Mesenchymal stem cell (in vitro differentiated cells and primary cell): ENCODE results near the gene CMC2.

Source experiments
- DNase-seq: peaks from one replicate; pipeline ENCODE4 v3.0.0-alpha.2; 2013
- H2AFZ ChIP-seq: one replicate; pipeline ENCODE4 v1.6.1; 2013; ENCODE audit warnings: low read depth, mild to moderate bottlenecking, control low read depth, inconsistent platforms, low read length, moderate library complexity
- H2AK5ac ChIP-seq: 2 replicates; pipeline ENCODE4 v1.6.1; 2013; ENCODE audit warnings: low read length, moderate library complexity, mild to moderate bottlenecking, inconsistent platforms; ENCODE audit not compliant: severe bottlenecking
- H2BK120ac ChIP-seq: one replicate; pipeline ENCODE4 v1.6.1; 2013; ENCODE audit warnings: low read depth, mild to moderate bottlenecking, inconsistent platforms, low read length, moderate library complexity
- H2BK12ac ChIP-seq, 2 experiments: one replicate each; pipeline ENCODE4 v1.6.1; 2013; ENCODE audit warnings: inconsistent platforms in 2 of 2, low read length in 2 of 2, mild to moderate bottlenecking in 2 of 2, moderate library complexity in 2 of 2, control low read depth in 1 of 2
- H2BK15ac ChIP-seq: one replicate; pipeline ENCODE4 v1.6.1; 2013; ENCODE audit warnings: mild to moderate bottlenecking, low read depth, inconsistent platforms; ENCODE audit not compliant: poor library complexity, severe bottlenecking
- H2BK5ac ChIP-seq: 2 replicates; pipeline ENCODE4 v1.6.1; 2013; ENCODE audit warnings: low read depth, mild to moderate bottlenecking, low read length, control low read depth, inconsistent platforms; ENCODE audit not compliant: poor library complexity, severe bottlenecking
- H3K14ac ChIP-seq, 2 experiments: one replicate each; pipeline ENCODE4 v1.6.1; 2013; ENCODE audit warnings: inconsistent platforms in 2 of 2, low read length in 2 of 2, control low read depth in 1 of 2, mild to moderate bottlenecking in 1 of 2, moderate library complexity in 1 of 2
- H3K18ac ChIP-seq, 2 experiments: one replicate each; pipeline ENCODE4 v1.6.1; 2013; ENCODE audit warnings: inconsistent platforms in 2 of 2, low read length in 2 of 2, control low read depth in 1 of 2, low read depth in 1 of 2, mild to moderate bottlenecking in 1 of 2
- H3K23ac ChIP-seq, 2 experiments: one replicate each; pipeline ENCODE4 v1.6.1; 2013; ENCODE audit warnings: inconsistent platforms in 2 of 2, low read length in 2 of 2, mild to moderate bottlenecking in 2 of 2, moderate library complexity in 2 of 2, control low read depth in 1 of 2
- H3K27ac ChIP-seq: 2 replicates; pipeline ENCODE4 v1.5.1; 2013; ENCODE audit warnings: mild to moderate bottlenecking, moderate library complexity, low read length, control low read depth, inconsistent platforms; ENCODE audit not compliant: poor library complexity, severe bottlenecking
- H3K27me3 ChIP-seq, 2 experiments: 2 replicates each; pipeline versions ENCODE4 v1.6.1 to v1.7.0; 2013; ENCODE audit warnings: low read length in 2 of 2, mild to moderate bottlenecking in 2 of 2, moderate library complexity in 2 of 2, control low read depth in 1 of 2, inconsistent platforms in 1 of 2; ENCODE audit not compliant: control insufficient read depth in 1 of 2, insufficient read depth in 1 of 2
- H3K36me3 ChIP-seq, 2 experiments: 2 replicates each; pipeline versions ENCODE4 v1.6.1 to v1.7.0; 2013; ENCODE audit warnings: low read length in 2 of 2, control low read depth in 1 of 2, inconsistent platforms in 1 of 2, low read depth in 1 of 2, mild to moderate bottlenecking in 1 of 2; ENCODE audit not compliant: insufficient read depth in 2 of 2, control insufficient read depth in 1 of 2
- H3K4ac ChIP-seq, 2 experiments: one replicate each; pipeline ENCODE4 v1.6.1; 2013; ENCODE audit warnings: inconsistent platforms in 2 of 2, low read length in 2 of 2, mild to moderate bottlenecking in 2 of 2, moderate library complexity in 2 of 2, control low read depth in 1 of 2, low read depth in 1 of 2
- H3K4me1 ChIP-seq: 2 replicates; pipeline ENCODE4 v1.6.1; 2013; ENCODE audit warnings: low read depth, low read length, control low read depth; ENCODE audit not compliant: control insufficient read depth, insufficient read depth
- H3K4me2 ChIP-seq: 2 replicates; pipeline ENCODE4 v1.6.1; 2013; ENCODE audit warnings: low read length, mild to moderate bottlenecking, inconsistent platforms; ENCODE audit not compliant: poor library complexity, severe bottlenecking
- H3K4me3 ChIP-seq, 2 experiments: 2 replicates each; pipeline versions ENCODE4 v1.5.1 to v1.7.0; 2013; ENCODE audit warnings: low read length in 2 of 2, mild to moderate bottlenecking in 2 of 2, control low read depth in 1 of 2, low read depth in 1 of 2; ENCODE audit not compliant: insufficient read depth in 1 of 2
- H3K79me1 ChIP-seq: replicated peaks from 2 replicates; pipeline ENCODE4 v1.6.1; 2013; ENCODE audit warnings: mild to moderate bottlenecking, control low read depth, low read length, inconsistent platforms; ENCODE audit not compliant: poor library complexity, severe bottlenecking
- H3K9ac ChIP-seq: 2 replicates; pipeline ENCODE4 v1.7.0; 2013; ENCODE audit warnings: mild to moderate bottlenecking, low read length, moderate library complexity
- H3K9me3 ChIP-seq: 2 replicates; pipeline ENCODE4 v1.7.0; 2013; ENCODE audit warnings: mild to moderate bottlenecking, low read length; ENCODE audit not compliant: control insufficient read depth
- H4K8ac ChIP-seq: one replicate; pipeline ENCODE4 v1.6.1; 2013; ENCODE audit warnings: inconsistent platforms, mild to moderate bottlenecking, low read length, moderate library complexity
- H4K91ac ChIP-seq: one replicate; pipeline ENCODE4 v1.6.1; 2013; ENCODE audit warnings: mild to moderate bottlenecking, low read length, inconsistent platforms
- WGBS: methylation state at CpG from one replicate; pipeline ENCODE4 v1.1.7; 2013; ENCODE audit warnings: mixed read lengths; 5-methylcytosine and 5-hydroxymethylcytosine counted together

The CMC2 gene

GRCh38 chr16:81014672-81015071 lies 8.0 kb upstream of the CMC2 start:
- Histone ChIP-seq H3K27ac (no peak overlapping the region), H3K4me2 (no peak overlapping the region), H3K23ac (no peak overlapping the region), H3K36me3 (peaks cover 11 to 50% of the 10 kb centered on the region in 2 experiments), H2AFZ (no peak overlapping the region), H3K14ac (no peak overlapping the region), H3K9ac (no peak overlapping the region), H3K4me1 (no peaks in the 10 kb centered on the region), H4K91ac (no peak overlapping the region), H2BK12ac (no peak overlapping the region), H2BK15ac (no peak overlapping the region), H4K8ac (no peak overlapping the region), H3K4me3 (no peak overlapping the region), H3K18ac (no peak overlapping the region), H3K27me3 (no peaks in the 10 kb centered on the region), H2AK5ac (no peak overlapping the region), H3K9me3 (no peaks in the 10 kb centered on the region), H2BK120ac (no peak overlapping the region), H3K4ac (no peak overlapping the region), H3K79me1 (peaks cover 15% of the 10 kb centered on the region), H2BK5ac (no peak overlapping the region)
- DNase-seq: no peak
- 73% methylated on average over 2 of the region's 2 CpGs for WGBS

- peaks cover 10 to 43% of the 10 kb centered on the region in 2 experiments for H3K36me3 ChIP-seq
- no peaks in the 10 kb centered on the region for H3K9me3 ChIP-seq
- H4K91ac ChIP-seq: no peak overlapping the region
- no peak overlapping the region for H3K27ac ChIP-seq
- no peak overlapping the region for H3K23ac ChIP-seq
- no peak overlapping the region for H2BK15ac ChIP-seq
- no peak overlapping the region for H4K8ac ChIP-seq
- 100% methylated on average over 3 of the region's 3 CpGs for whole genome bisulfite sequencing
- no peak overlapping the region for H2AK5ac ChIP-seq
- no peak overlapping the region for H2BK5ac ChIP-seq
- H2AFZ ChIP-seq: no peak overlapping the region
- no peak overlapping the region for H3K14ac ChIP-seq
- no peak overlapping the region for H3K4me3 ChIP-seq
- H3K4me2 ChIP-seq: no peak overlapping the region
- no peak overlapping the region for H2BK120ac ChIP-seq
- no peaks in the 10 kb centered on the region for H3K27me3 ChIP-seq
- H2BK12ac ChIP-seq: no peak overlapping the region
- H3K4me1 ChIP-seq: peaks cover 2% of the 10 kb centered on the region
- no peak for DNase-seq
- no peak overlapping the region for H3K9ac ChIP-seq
- no peak overlapping the region for H3K18ac ChIP-seq
- H3K79me1 ChIP-seq: peaks cover 22% of the 10 kb centered on the region
- no peak overlapping the region for H3K4ac ChIP-seq
These were observed 6.3 kb upstream of the CMC2 start for GRCh38 chr16:81012974-81013373.

- Histone ChIP-seq H2BK12ac (no peak overlapping the region), H2BK120ac (no peak overlapping the region), H3K18ac (no peak overlapping the region), H2AK5ac (peak overlapping the region; percentile 67), H3K4ac (peak overlapping the region in 1 of 2 experiments; percentile 41), H3K4me3 (peak overlapping the region in 1 of 2 experiments; percentile 96), H2BK5ac (no peak overlapping the region), H3K27me3 (no peaks in the 10 kb centered on the region), H3K9me3 (no peaks in the 10 kb centered on the region), H2AFZ (no peak overlapping the region), H3K36me3 (peaks cover 0 to 6% of the 10 kb centered on the region in 2 experiments), H3K27ac (no peak overlapping the region), H3K14ac (no peak overlapping the region), H3K79me1 (peaks cover 21% of the 10 kb centered on the region), H3K23ac (no peak overlapping the region), H3K4me2 (no peak overlapping the region), H4K91ac (peak overlapping the region; percentile 66), H3K9ac (peak overlapping the region; percentile 97), H4K8ac (peak overlapping the region; percentile 31), H2BK15ac (no peak overlapping the region), H3K4me1 (peaks cover 12% of the 10 kb centered on the region)
- WGBS: 91% methylated on average over 8 of the region's 12 CpGs
- DNase-seq: no peak
These were observed 1.8 kb upstream of the CMC2 start for GRCh38 chr16:81008505-81008789.

DNA sequence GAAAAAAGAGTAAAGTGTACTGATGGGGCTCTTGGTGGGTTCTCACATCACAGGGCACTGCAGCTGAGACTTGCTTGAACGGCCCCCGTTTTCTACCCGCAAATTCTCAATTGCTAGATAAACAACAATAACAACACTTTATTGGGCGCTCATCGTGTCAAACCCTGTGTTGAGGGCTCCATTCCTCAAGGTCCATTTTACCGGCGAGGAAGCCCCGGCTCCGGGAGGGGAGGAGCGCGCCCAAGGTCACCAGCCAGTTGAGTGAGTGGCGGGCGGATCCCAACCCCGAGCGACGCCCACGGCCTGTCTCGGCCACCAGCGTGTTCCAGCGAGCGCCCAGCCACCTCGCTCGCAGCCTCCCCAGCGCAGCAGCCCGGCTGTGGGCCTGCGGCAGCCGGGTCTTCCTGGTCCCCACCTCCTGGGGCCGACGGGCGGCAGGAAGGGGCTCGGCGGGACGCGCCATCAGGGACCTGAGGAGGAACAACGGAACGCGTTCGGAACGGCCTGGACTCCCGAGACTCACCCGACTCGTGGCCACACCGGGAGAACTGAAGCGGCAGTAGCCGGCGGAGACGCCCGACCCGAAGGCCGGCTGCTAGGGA lies 373 bp downstream of the CMC2 start:
- Histone ChIP-seq H3K27me3 (no peaks in the 10 kb centered on the region), H2BK5ac (peak overlapping the region; percentile 15), H2AK5ac (no peak overlapping the region), H3K23ac (peak overlapping the region in 1 of 2 experiments; percentile 64), H3K27ac (peak overlapping the region; percentile 69), H3K18ac (peak overlapping the region; percentile 70 to 97), H3K79me1 (peaks cover 18% of the 10 kb centered on the region), H3K9ac (peak overlapping the region; percentile 97), H3K4me1 (peaks cover 12% of the 10 kb centered on the region), H3K36me3 (no peaks in the 10 kb centered on the region), H2BK12ac (peak overlapping the region; percentile 17 to 56), H2BK15ac (peak overlapping the region; percentile 63), H3K4ac (peak overlapping the region; percentile 34 to 97), H3K4me3 (peak overlapping the region; percentile 96 to 98), H4K91ac (peak overlapping the region; percentile 91), H3K4me2 (peak overlapping the region; percentile 92), H4K8ac (peak overlapping the region; percentile 55), H2AFZ (peak overlapping the region; percentile 11), H3K14ac (peak overlapping the region in 1 of 2 experiments; percentile 29), H2BK120ac (no peak overlapping the region), H3K9me3 (no peaks in the 10 kb centered on the region)
- WGBS: under 1% methylated on average over 50 of the region's 50 CpGs
- peak; percentile 69 for DNase-seq
